Measurements from ENCODE around the gene IRAK1. TPM values are rescaled to one million over a fixed set of nuclear protein-coding genes. Genes with fewer than 3 reads are reported as not detected.
"Not testable (repeated sequence)": the region's sequence is repeated elsewhere in the genome, so short reads cannot be mapped to it uniquely, and the experiment has no call there.

The IRAK1 gene
- total RNA-seq, 1 experiment from 2014 or later = 147 TPM

DNA sequence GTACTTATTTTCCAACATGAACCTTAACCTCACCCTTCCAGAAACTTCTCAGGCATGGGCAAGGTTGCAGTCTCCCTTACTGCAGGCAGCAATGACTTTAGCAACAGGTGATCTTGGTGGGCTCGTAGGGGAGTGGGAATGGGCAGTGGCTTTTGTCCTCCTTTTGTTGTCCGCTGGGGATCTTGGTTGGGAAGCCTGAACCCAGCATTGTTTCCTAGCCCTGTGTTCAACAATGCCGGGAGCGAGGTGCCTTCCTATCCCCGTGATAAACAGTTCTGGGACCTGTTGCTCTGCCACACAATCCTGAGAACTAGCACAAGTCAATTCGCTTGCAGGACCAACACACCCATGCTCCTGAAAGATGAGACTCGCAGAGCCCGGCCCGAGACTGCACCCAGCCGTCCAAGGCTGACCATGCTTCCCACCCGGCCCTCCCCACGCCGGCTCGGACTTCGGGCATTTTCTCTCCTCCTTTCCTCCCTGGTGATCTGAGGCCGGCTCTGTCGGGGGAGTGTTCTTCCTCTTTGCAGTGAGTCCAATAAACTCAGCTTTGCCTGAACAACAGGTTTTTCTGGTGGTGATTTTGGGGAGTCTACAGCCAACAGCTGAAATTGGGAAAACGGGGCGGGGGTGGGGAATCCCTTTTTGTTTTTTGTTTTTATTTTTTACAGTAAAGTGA lies 20.2 kb downstream of the IRAK1 start:
- no peaks in the 10 kb centered on the region for H3K9me3 ChIP-seq (ENCODE audit: low read depth, low read length, poor library complexity, severe bottlenecking)
- BruUV-seq (replicated peaks) = no TSS peak
- H3K27me3 ChIP-seq (replicated peaks; ENCODE audit: insufficient read depth, low read depth, low read length, poor library complexity) = peaks cover 4% of the 10 kb centered on the region
- H3K27ac ChIP-seq (ENCODE audit: low read depth, low read length, poor library complexity, severe bottlenecking) = no peak overlapping the region
- CTCF ChIA-PET = no interaction called here
- H3K4me1 ChIP-seq (ENCODE audit: insufficient read depth, low read length, poor library complexity, severe bottlenecking) = no peaks in the 10 kb centered on the region
- no peak for DNase-seq (ENCODE audit: low spot score)
- intact Hi-C loops (cut with micrococcal nuclease; ENCODE audit: unreplicated experiment) = no loop called here
- no peaks in the 10 kb centered on the region for H3K36me3 ChIP-seq (ENCODE audit: insufficient read depth, low read length, poor library complexity, severe bottlenecking)
- POLR2A ChIA-PET (ENCODE audit: low non-redundant PET) = no interaction called here
- no peak overlapping the region for H3K4me3 ChIP-seq (ENCODE audit: low read depth, low read length, poor library complexity, severe bottlenecking)
- TF ChIP-seq, protein P1, sequence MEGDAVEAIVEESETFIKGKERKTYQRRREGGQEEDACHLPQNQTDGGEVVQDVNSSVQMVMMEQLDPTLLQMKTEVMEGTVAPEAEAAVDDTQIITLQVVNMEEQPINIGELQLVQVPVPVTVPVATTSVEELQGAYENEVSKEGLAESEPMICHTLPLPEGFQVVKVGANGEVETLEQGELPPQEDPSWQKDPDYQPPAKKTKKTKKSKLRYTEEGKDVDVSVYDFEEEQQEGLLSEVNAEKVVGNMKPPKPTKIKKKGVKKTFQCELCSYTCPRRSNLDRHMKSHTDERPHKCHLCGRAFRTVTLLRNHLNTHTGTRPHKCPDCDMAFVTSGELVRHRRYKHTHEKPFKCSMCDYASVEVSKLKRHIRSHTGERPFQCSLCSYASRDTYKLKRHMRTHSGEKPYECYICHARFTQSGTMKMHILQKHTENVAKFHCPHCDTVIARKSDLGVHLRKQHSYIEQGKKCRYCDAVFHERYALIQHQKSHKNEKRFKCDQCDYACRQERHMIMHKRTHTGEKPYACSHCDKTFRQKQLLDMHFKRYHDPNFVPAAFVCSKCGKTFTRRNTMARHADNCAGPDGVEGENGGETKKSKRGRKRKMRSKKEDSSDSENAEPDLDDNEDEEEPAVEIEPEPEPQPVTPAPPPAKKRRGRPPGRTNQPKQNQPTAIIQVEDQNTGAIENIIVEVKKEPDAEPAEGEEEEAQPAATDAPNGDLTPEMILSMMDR (conservative IDR thresholded peaks at IDR 0.05; ENCODE audit: low read depth, low read length) = no peak
- TF ChIP-seq EZH2 (IDR thresholded peaks at IDR 0.05; ENCODE audit: borderline replicate concordance, low read depth, low read length, poor library complexity, severe bottlenecking) = no peak

DNA sequence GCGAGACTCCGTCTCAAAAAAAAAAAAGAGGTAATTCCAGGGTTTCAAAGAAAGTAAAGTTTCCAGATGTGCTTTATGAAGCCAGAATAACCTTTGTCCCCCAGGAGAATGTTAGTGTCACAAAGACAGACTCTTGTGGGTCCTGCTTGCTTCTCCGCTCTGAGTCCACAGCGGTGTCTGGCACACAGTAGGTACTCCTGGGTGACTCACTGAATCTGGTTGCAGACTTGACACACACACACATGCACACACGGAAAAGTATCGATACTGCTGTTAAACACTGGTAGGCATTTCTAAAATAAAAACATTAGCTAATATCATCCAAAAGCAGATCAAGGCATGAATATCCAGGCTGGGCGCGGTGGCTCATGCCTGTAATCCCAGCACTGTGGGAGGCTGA lies 24.2 kb downstream of the IRAK1 start:
- no peak overlapping the region for H3K27ac ChIP-seq (ENCODE audit: low read depth, low read length, poor library complexity, severe bottlenecking)
- H3K27me3 ChIP-seq (replicated peaks; ENCODE audit: insufficient read depth, low read depth, low read length, poor library complexity) = peaks cover 4% of the 10 kb centered on the region
- ChIA-PET CTCF (no interaction called here), POLR2A (ENCODE audit: low non-redundant PET) (no interaction called here)
- no peaks in the 10 kb centered on the region for H3K9me3 ChIP-seq (ENCODE audit: low read depth, low read length, poor library complexity, severe bottlenecking)
- no peaks in the 10 kb centered on the region for H3K36me3 ChIP-seq (ENCODE audit: insufficient read depth, low read length, poor library complexity, severe bottlenecking)
- no peaks in the 10 kb centered on the region for H3K4me1 ChIP-seq (ENCODE audit: insufficient read depth, low read length, poor library complexity, severe bottlenecking)
- no peak overlapping the region for H3K4me3 ChIP-seq (ENCODE audit: low read depth, low read length, poor library complexity, severe bottlenecking)
- DNase-seq (ENCODE audit: low spot score) = no peak
- intact Hi-C loops (cut with micrococcal nuclease; ENCODE audit: unreplicated experiment) = no loop called here
- BruUV-seq (replicated peaks) = no TSS peak
- no peak for TF ChIP-seq EZH2 (IDR thresholded peaks at IDR 0.05; ENCODE audit: borderline replicate concordance, low read depth, low read length, poor library complexity, severe bottlenecking)
- TF ChIP-seq, protein P1 (conservative IDR thresholded peaks at IDR 0.05; ENCODE audit: low read depth, low read length) = no peak

DNA sequence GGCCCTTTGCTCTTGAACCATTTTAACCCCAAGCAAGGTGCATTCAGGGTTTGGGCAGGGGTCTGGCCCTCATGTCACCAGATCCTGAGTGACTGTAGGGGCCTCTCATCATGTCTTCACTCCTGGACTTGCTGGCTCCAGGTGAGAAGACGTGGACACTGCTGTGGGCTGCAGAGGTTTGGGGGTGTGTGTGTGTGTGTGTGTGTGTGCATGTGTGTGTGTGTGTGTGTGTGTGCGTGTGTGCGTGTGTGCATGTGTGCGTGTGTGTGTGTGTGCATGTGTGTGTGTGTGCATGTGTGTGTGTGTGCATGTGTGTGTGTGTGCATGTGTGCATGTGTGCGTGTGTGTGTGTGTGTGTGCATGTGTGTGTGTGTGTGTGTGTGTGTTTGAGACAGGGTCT lies 25.3 kb downstream of the IRAK1 start:
- H3K4me3 ChIP-seq (ENCODE audit: low read depth, low read length, poor library complexity, severe bottlenecking); intact Hi-C loops (cut with micrococcal nuclease; ENCODE audit: unreplicated experiment); H3K4me1 ChIP-seq (ENCODE audit: insufficient read depth, low read length, poor library complexity, severe bottlenecking); H3K27ac ChIP-seq (ENCODE audit: low read depth, low read length, poor library complexity, severe bottlenecking); H3K9me3 ChIP-seq (ENCODE audit: low read depth, low read length, poor library complexity, severe bottlenecking); POLR2A ChIA-PET (ENCODE audit: low non-redundant PET); H3K36me3 ChIP-seq (ENCODE audit: insufficient read depth, low read length, poor library complexity, severe bottlenecking); CTCF ChIA-PET; H3K27me3 ChIP-seq (replicated peaks; ENCODE audit: insufficient read depth, low read depth, low read length, poor library complexity); DNase-seq (ENCODE audit: low spot score); BruUV-seq (replicated peaks): not testable (repeated sequence)

DNA sequence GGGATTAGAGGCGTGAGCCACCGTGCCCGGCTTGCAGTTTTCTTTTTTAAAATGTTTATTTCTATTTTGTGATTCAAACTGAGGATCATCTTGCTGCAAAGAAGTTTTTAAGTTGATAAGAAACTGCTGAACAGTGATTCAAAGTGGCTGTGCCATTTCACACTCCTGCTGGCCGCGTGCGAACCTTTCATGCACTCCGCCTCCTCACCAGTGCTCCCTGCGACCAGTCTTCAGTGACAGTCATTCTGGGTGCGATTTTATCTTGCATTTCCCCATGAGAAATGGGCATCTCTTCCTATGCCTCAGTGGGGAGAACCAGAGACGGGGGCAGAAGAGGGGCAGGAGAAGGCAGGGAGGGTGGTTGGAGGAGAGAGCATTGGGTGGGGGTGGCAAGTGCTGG lies 25.7 kb downstream of the IRAK1 start:
- Histone ChIP-seq H3K9me3 (ENCODE audit: low read depth, low read length, poor library complexity, severe bottlenecking) (no peaks in the 10 kb centered on the region), H3K27me3 (replicated peaks; ENCODE audit: insufficient read depth, low read depth, low read length, poor library complexity) (peaks cover 4% of the 10 kb centered on the region), H3K27ac (ENCODE audit: low read depth, low read length, poor library complexity, severe bottlenecking) (no peak overlapping the region), H3K36me3 (ENCODE audit: insufficient read depth, low read length, poor library complexity, severe bottlenecking) (no peaks in the 10 kb centered on the region), H3K4me1 (ENCODE audit: insufficient read depth, low read length, poor library complexity, severe bottlenecking) (no peaks in the 10 kb centered on the region), H3K4me3 (ENCODE audit: low read depth, low read length, poor library complexity, severe bottlenecking) (no peak overlapping the region)
- ChIA-PET POLR2A (ENCODE audit: low non-redundant PET) (no interaction called here), CTCF (no interaction called here)
- no peak for TF ChIP-seq EZH2 (IDR thresholded peaks at IDR 0.05; ENCODE audit: borderline replicate concordance, low read depth, low read length, poor library complexity, severe bottlenecking)
- TF ChIP-seq, protein P1 (conservative IDR thresholded peaks at IDR 0.05; ENCODE audit: low read depth, low read length) = no peak
- BruUV-seq (replicated peaks) = no TSS peak
- intact Hi-C loops (cut with micrococcal nuclease; ENCODE audit: unreplicated experiment) = no loop called here
- DNase-seq (ENCODE audit: low spot score) = no peak
